H9 (cell line): Measurements from ENCODE around the gene LITAF. TPM values are rescaled to one million over a fixed set of nuclear protein-coding genes. Genes with fewer than 3 reads are reported as not detected.

Source experiments
- DNase-seq: peaks from one replicate; pipeline ENCODE4 v3.0.0-alpha.2; 2017
- H2AFZ ChIP-seq: one replicate; pipeline ENCODE4 v1.6.1; 2013; ENCODE audit warnings: mild to moderate bottlenecking, low read length, control low read depth, moderate library complexity
- H2AK5ac ChIP-seq: 2 replicates; pipeline ENCODE4 v1.6.1; 2013; ENCODE audit warnings: low read length, control low read depth, mixed read lengths; ENCODE audit not compliant: insufficient read length
- H2BK120ac ChIP-seq: one replicate; pipeline ENCODE4 v1.6.1; 2013; ENCODE audit warnings: low read depth, mild to moderate bottlenecking, low read length, control low read depth, inconsistent platforms; ENCODE audit not compliant: poor library complexity, severe bottlenecking
- H2BK12ac ChIP-seq: 2 replicates; pipeline ENCODE4 v1.6.1; 2013; ENCODE audit warnings: low read length, control low read depth, mixed read lengths, low read depth; ENCODE audit not compliant: insufficient read length
- H2BK15ac ChIP-seq: 2 replicates; pipeline ENCODE4 v1.6.1; 2013; ENCODE audit warnings: low read depth, low read length, control low read depth
- H2BK20ac ChIP-seq: one replicate; pipeline ENCODE4 v1.6.1; 2013; ENCODE audit warnings: low read depth, mild to moderate bottlenecking, low read length, control low read depth, inconsistent platforms; ENCODE audit not compliant: poor library complexity, severe bottlenecking
- H2BK5ac ChIP-seq: 2 replicates; pipeline ENCODE4 v1.6.1; 2013; ENCODE audit warnings: low read length, control low read depth, mixed read lengths; ENCODE audit not compliant: insufficient read length
- H3K14ac ChIP-seq: 2 replicates; pipeline ENCODE4 v1.6.1; 2013; ENCODE audit warnings: low read length, control low read depth; ENCODE audit not compliant: insufficient read depth
- H3K18ac ChIP-seq: 2 replicates; pipeline ENCODE4 v1.6.1; 2013; ENCODE audit warnings: low read depth, mild to moderate bottlenecking, mixed read lengths, low read length, control low read depth; ENCODE audit not compliant: insufficient read length
- H3K23ac ChIP-seq: 2 replicates; pipeline ENCODE4 v1.6.1; 2013; ENCODE audit warnings: low read length, control low read depth, mixed read lengths, low read depth; ENCODE audit not compliant: insufficient read length
- H3K23me2 ChIP-seq: 2 replicates; pipeline ENCODE4 v1.6.1; 2013; ENCODE audit warnings: low read depth, mild to moderate bottlenecking, mixed read lengths, low read length, control low read depth; ENCODE audit not compliant: insufficient read length, poor library complexity, severe bottlenecking
- H3K27ac ChIP-seq: 2 replicates; pipeline ENCODE4 v1.5.1; 2013; ENCODE audit warnings: low read length, control low read depth, mixed read lengths, low read depth; ENCODE audit not compliant: insufficient read length
- H3K27me3 ChIP-seq: 2 replicates; pipeline ENCODE4 v1.6.1; 2013; ENCODE audit warnings: low read length, control low read depth, inconsistent platforms; ENCODE audit not compliant: insufficient read depth
- H3K4ac ChIP-seq: 2 replicates; pipeline ENCODE4 v1.6.1; 2013; ENCODE audit warnings: low read depth, mild to moderate bottlenecking, control low read depth, inconsistent platforms, low read length, moderate library complexity
- H3K4me1 ChIP-seq: 2 replicates; pipeline ENCODE4 v1.6.1; 2013; ENCODE audit warnings: low read length, control low read depth, inconsistent platforms; ENCODE audit not compliant: insufficient read depth
- H3K4me2 ChIP-seq: 2 replicates; pipeline ENCODE4 v1.6.1; 2013; ENCODE audit warnings: low read length, control low read depth, mixed read lengths; ENCODE audit not compliant: insufficient read length, insufficient read depth
- H3K56ac ChIP-seq: 2 replicates; pipeline ENCODE4 v1.6.1; 2013; ENCODE audit warnings: low read depth, mild to moderate bottlenecking, mixed read lengths, low read length, control low read depth; ENCODE audit not compliant: insufficient read length
- H3K79me1 ChIP-seq: 2 replicates; pipeline ENCODE4 v1.6.1; 2013; ENCODE audit warnings: low read depth, mild to moderate bottlenecking, moderate library complexity, low read length, control low read depth, inconsistent platforms; ENCODE audit not compliant: insufficient read depth, poor library complexity, severe bottlenecking
- H3K79me2 ChIP-seq: 2 replicates; pipeline ENCODE4 v1.6.1; 2013; ENCODE audit warnings: low read length, control low read depth, inconsistent platforms; ENCODE audit not compliant: insufficient read depth
- H3K9ac ChIP-seq: 2 replicates; pipeline ENCODE4 v1.6.1; 2013; ENCODE audit warnings: low read length, control low read depth, mixed read lengths; ENCODE audit not compliant: insufficient read length; ENCODE audit errors: extremely low read depth
- H3K9me3 ChIP-seq: one replicate; pipeline ENCODE4 v1.6.1; 2013; ENCODE audit warnings: low read depth, low read length, inconsistent platforms; ENCODE audit not compliant: control insufficient read depth
- H3T11ph ChIP-seq: one replicate; pipeline ENCODE4 v1.6.1; 2013; ENCODE audit warnings: mild to moderate bottlenecking, low read length, control low read depth, inconsistent platforms
- H4K20me1 ChIP-seq: one replicate; pipeline ENCODE4 v1.6.1; 2013; ENCODE audit not compliant: control insufficient read depth, insufficient read length, insufficient read depth
- H4K5ac ChIP-seq: 2 replicates; pipeline ENCODE4 v1.6.1; 2013; ENCODE audit warnings: low read depth, mild to moderate bottlenecking, mixed read lengths, low read length, control low read depth; ENCODE audit not compliant: insufficient read length
- H4K8ac ChIP-seq: replicated peaks from 2 replicates; pipeline ENCODE4 v1.6.1; 2013; ENCODE audit warnings: low read length, control low read depth, mixed read lengths, low read depth; ENCODE audit not compliant: insufficient read length
- H4K91ac ChIP-seq: 2 replicates; pipeline ENCODE4 v1.6.1; 2013; ENCODE audit warnings: low read depth, mild to moderate bottlenecking, moderate library complexity, mixed read lengths, low read length, control low read depth; ENCODE audit not compliant: insufficient read length
- H3K27ac Mint-ChIP-seq, 3 experiments: 2 replicates in 2 of 3; 3 replicates in 1 of 3; pipeline ENCODE4 v1.8.0; 2020 to 2021; ENCODE audit warnings: mixed read lengths in 3 of 3, mild to moderate bottlenecking in 1 of 3, moderate library complexity in 1 of 3
- H3K27me3 Mint-ChIP-seq: 2 replicates; pipeline ENCODE4 v1.8.0; 2021; ENCODE audit warnings: low read depth, mild to moderate bottlenecking, moderate library complexity, mixed read lengths
- H3K36me3 Mint-ChIP-seq, 3 experiments: 2 replicates in 2 of 3; 3 replicates in 1 of 3; pipeline ENCODE4 v1.8.0; 2020 to 2021; ENCODE audit warnings: low read depth in 3 of 3, mixed read lengths in 3 of 3; ENCODE audit not compliant: insufficient read depth in 1 of 3
- H3K4me1 Mint-ChIP-seq, 2 experiments: 2 replicates each; pipeline ENCODE4 v1.8.0; 2020; ENCODE audit warnings: mixed read lengths in 2 of 2
- H3K4me3 Mint-ChIP-seq, 2 experiments: 2 replicates in 1 of 2; 3 replicates in 1 of 2; pipeline ENCODE4 v1.8.0; 2020 to 2021; ENCODE audit warnings: mild to moderate bottlenecking in 2 of 2, mixed read lengths in 2 of 2, moderate library complexity in 1 of 2
- H3K9me3 Mint-ChIP-seq, 2 experiments: 2 replicates in 1 of 2; 3 replicates in 1 of 2; pipeline ENCODE4 v1.8.0; 2020; ENCODE audit warnings: mild to moderate bottlenecking in 2 of 2, mixed read lengths in 2 of 2, moderate library complexity in 1 of 2
- CTCF ChIP-seq: fragments of 200-600 bp; sonication (generic); conservative IDR thresholded peaks from 3 replicates; pipeline ENCODE4 v1.8.0; 2021; ENCODE audit warnings: antibody characterized with exemption, mild to moderate bottlenecking
- WGBS: extraction: QIAGEN DNeasy Blood & Tissue Kit; methylation state at CpG from one replicate; pipeline ENCODE4 v1.1.7; 2013; ENCODE audit warnings: missing lambda C conversion rate, low lambda C conversion rate, mixed read lengths; ENCODE audit not compliant: insufficient read length; ENCODE audit errors: extremely low coverage; 5-methylcytosine and 5-hydroxymethylcytosine counted together
- total RNA-seq: library from RNA; stranded (reverse); gene quantifications from 2 replicates; pipeline ENCODE4 v1.2.1, GENCODE V29; 2021

The LITAF gene
- total RNA-seq, 1 experiment from 2014 or later: 249 TPM

DNA sequence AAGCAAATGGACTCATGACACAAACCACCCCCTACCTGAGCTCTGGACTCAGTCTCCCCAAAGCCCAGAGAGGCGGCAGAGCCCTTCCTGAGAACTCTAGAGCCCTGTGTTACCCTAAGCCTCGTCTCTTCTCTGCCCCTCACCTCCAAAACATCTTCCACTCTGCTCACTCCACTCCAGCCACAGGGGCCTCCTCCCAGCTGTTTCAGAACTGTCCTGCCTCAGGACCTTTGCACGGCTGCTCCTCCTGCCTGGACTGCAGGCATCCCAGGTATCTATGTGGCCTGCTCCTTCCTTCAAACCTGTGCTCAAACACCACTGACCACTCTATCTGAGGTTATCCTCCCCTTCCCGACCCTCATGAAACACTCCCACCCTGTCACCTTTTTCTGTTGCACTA, 12.9 kb upstream of the LITAF start:
- no peak overlapping the region for H2BK12ac ChIP-seq
- H3K4me2 ChIP-seq: no peak overlapping the region
- H3K14ac ChIP-seq: no peak overlapping the region
- no peak overlapping the region for H3K4ac ChIP-seq
- no peak overlapping the region for H2BK20ac ChIP-seq
- H2BK120ac ChIP-seq: no peak overlapping the region
- H3K36me3 Mint-ChIP-seq: no peaks in the 10 kb centered on the region
- no CpG with 5 or more reads among the region's 4 CpGs for WGBS
- no peak overlapping the region for H3T11ph ChIP-seq
- H3K9me3 ChIP-seq: no peaks in the 10 kb centered on the region
- H3K27ac Mint-ChIP-seq: no peak overlapping the region; a peak in 1 of 7 replicates
- H3K9me3 Mint-ChIP-seq: no peaks in the 10 kb centered on the region; a peak in 2 of 5 replicates
- peaks cover 42 to 62% of the 10 kb centered on the region in 2 experiments for H3K4me1 Mint-ChIP-seq
- no peak overlapping the region for H4K91ac ChIP-seq
- H3K27me3 ChIP-seq: no peaks in the 10 kb centered on the region
- H3K4me1 ChIP-seq: peaks cover 2% of the 10 kb centered on the region; the same call in 1 of the 2 replicates
- H3K9ac ChIP-seq: no peak overlapping the region
- H3K56ac ChIP-seq: no peak overlapping the region
- H3K27me3 Mint-ChIP-seq: no peaks in the 10 kb centered on the region; the same call in 1 of the 2 replicates
- DNase-seq: no peak
- H3K18ac ChIP-seq: no peak overlapping the region
- no peak overlapping the region for H3K27ac ChIP-seq
- no peaks in the 10 kb centered on the region for H3K79me1 ChIP-seq
- H3K23ac ChIP-seq: no peak overlapping the region
- no peak overlapping the region for H2BK5ac ChIP-seq
- H3K79me2 ChIP-seq: no peaks in the 10 kb centered on the region
- H2BK15ac ChIP-seq: no peak overlapping the region
- no peaks in the 10 kb centered on the region for H4K20me1 ChIP-seq
- H4K8ac ChIP-seq: no peak overlapping the region
- H4K5ac ChIP-seq: no peak overlapping the region
- no peaks in the 10 kb centered on the region for H3K23me2 ChIP-seq
- H3K4me3 Mint-ChIP-seq: no peak overlapping the region; a peak in 1 of 5 replicates
- no peak overlapping the region for H2AK5ac ChIP-seq
- H2AFZ ChIP-seq: no peak overlapping the region
- no peak for TF ChIP-seq CTCF
